Neural crest cell (in vitro differentiated cells): Measurements from ENCODE around the gene PCYT1B. TPM values are rescaled to one million over a fixed set of nuclear protein-coding genes. Genes with fewer than 3 reads are reported as not detected.

Experiments
- total RNA-seq: library from RNA; stranded (reverse); gene quantifications from 2 replicates; pipeline ENCODE4 v1.2.1, GENCODE V29; 2021

Gene PCYT1B
- total RNA-seq, 1 donor from 2014 or later, result 32.3 TPM

Other genes starting within 250 kb of the PCYT1B start
- gene PDK3, start 182.1 kb downstream of the PCYT1B start, total RNA-seq, result 21.1 and 22.0 TPM in 2 replicates
- gene POLA1, start 46.6 kb upstream of the PCYT1B start, total RNA-seq, result 76.5 and 77.7 TPM in 2 replicates